Epithelial cell of proximal tubule (primary cell): ENCODE measurements around the gene GGPS1. TPM values are rescaled to one million over a fixed set of nuclear protein-coding genes. Genes with fewer than 3 reads are reported as not detected.

ENCODE experiments used
- DNase-seq: peaks from one replicate; pipeline ENCODE4 v3.0.0-alpha.2; 2011; ENCODE audit warnings: low read depth
- H3K4me3 ChIP-seq: 2 replicates; pipeline ENCODE4 v1.5.1; 2011; ENCODE audit warnings: low read depth, mild to moderate bottlenecking, low read length
- CTCF ChIP-seq: conservative IDR thresholded peaks from 2 replicates; pipeline ENCODE4 v1.5.1; 2012; ENCODE audit warnings: low read depth, mild to moderate bottlenecking, low read length
- total RNA-seq: library from RNA; depleted of rRNA; stranded (reverse); fragments of >200 nt; gene quantifications from 2 replicates; pipeline ENCODE4 v1.2.3, GENCODE V29; 2015

GGPS1 gene
- total RNA-seq, 1 donor from 2014 or later: 26.3 TPM

- no peak overlapping the region for H3K4me3 ChIP-seq
- TF ChIP-seq CTCF: no peak
- DNase-seq: no peak
Observed at GRCh38 chr1:235287208-235287882, 41.0 kb upstream of the GGPS1 start.

DNA sequence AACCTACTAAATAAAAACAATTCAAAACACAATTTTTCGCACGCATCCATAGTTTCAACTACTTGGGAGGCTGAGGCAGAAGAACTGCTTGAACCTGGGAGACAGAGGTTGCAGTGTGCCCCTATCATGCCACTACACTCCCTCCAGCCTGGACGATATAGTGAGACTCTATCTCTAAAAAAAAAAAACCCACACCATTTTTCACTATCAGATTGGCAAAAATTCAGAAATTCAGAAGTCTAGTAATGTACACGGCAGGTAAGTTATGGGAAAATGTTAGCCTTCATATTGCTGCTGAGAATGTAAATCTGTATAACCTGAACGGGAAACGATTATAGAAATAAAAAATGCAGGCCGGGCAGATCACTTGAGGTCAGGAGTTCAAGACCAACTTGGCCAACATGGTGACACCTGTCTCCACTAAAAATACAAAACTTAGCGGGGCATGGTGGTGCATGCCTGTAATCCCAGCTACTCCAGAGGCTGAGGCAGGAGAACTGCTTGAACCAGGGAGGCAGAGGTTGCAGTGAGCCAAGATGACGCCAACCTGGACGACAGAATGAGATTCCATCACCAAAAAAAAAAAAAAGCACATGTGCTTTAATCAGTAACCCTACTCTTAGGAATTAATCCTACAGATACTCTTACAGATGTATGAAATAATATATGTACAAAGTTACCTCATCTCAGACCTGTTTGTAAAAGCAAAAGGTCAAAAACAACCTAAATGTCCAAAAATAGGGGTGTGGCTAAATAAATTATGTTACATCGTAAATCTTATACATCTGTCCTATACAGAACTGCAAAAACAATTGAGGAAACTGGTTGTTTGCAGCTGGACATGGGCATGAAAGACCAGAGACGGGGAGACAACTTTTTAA lies 38.3 kb upstream of the GGPS1 start:
- TF ChIP-seq CTCF: no peak
- H3K4me3 ChIP-seq: no peak overlapping the region
- DNase-seq: no peak

- TF ChIP-seq CTCF: no peak
- H3K4me3 ChIP-seq: no peak overlapping the region
- no peak for DNase-seq
Observed at GRCh38 chr1:235290740-235291502, 37.4 kb upstream of the GGPS1 start.

- no peak for DNase-seq
- TF ChIP-seq CTCF: no peak
- H3K4me3 ChIP-seq: no peak overlapping the region
Observed at GRCh38 chr1:235291599-235292091, 36.7 kb upstream of the GGPS1 start.

- no peak for DNase-seq
- no peak overlapping the region for H3K4me3 ChIP-seq
- TF ChIP-seq CTCF: no peak
Observed at GRCh38 chr1:235292790-235293189, 35.6 kb upstream of the GGPS1 start.

GRCh38 chr1:235293322-235293942 lies 34.9 kb upstream of the GGPS1 start:
- no peak overlapping the region for H3K4me3 ChIP-seq
- no peak for TF ChIP-seq CTCF
- DNase-seq: no peak
